K562 (cell line): ENCODE results near the gene CD79A. TPM values are rescaled to one million over a fixed set of nuclear protein-coding genes. Genes with fewer than 3 reads are reported as not detected.
A peak's percentile ranks its signal among the peaks of the same experiment; 100 is the strongest.

Experiments
- BRF2 ChIP-seq: IDR thresholded peaks from 3 replicates; pipeline ENCODE4 v1.6.1; 2011; ENCODE audit warnings: borderline replicate concordance, mild to moderate bottlenecking; ENCODE audit not compliant: insufficient read length, insufficient read depth
- DDX20 ChIP-seq: fragments of 450-650 bp; IDR thresholded peaks from 2 replicates; pipeline ENCODE4 v1.6.1; 2016; ENCODE audit warnings: missing genetic modification characterization, low read depth, mild to moderate bottlenecking, missing compliant biosample characterization, moderate library complexity
- DNMT1 ChIP-seq: fragments of 450-650 bp; IDR thresholded peaks from 2 replicates; pipeline ENCODE4 v1.6.1; 2016; ENCODE audit warnings: antibody characterized with exemption, mild to moderate bottlenecking
- HDAC1 ChIP-seq, 2 experiments: fragments of 450-650 bp; IDR thresholded peaks; 2 replicates each; pipeline ENCODE4 v1.6.1; 2016 to 2017; ENCODE audit warnings: inconsistent platforms in 1 of 2, mild to moderate bottlenecking in 1 of 2, moderate library complexity in 1 of 2
- MXI1 ChIP-seq: IDR thresholded peaks from 2 replicates; pipeline ENCODE4 v1.6.1; 2011; ENCODE audit warnings: low read depth, mild to moderate bottlenecking, improper control_type of control experiment, low read length
- NFRKB ChIP-seq: fragments of 450-650 bp; IDR thresholded peaks from 2 replicates; pipeline ENCODE4 v1.6.1; 2016; ENCODE audit warnings: low read depth
- NFYB ChIP-seq: IDR thresholded peaks from 2 replicates; pipeline ENCODE4 v1.6.1; 2011; ENCODE audit warnings: mild to moderate bottlenecking, moderate library complexity; ENCODE audit not compliant: insufficient read length; ENCODE audit errors: extremely low read depth
- POLR2H ChIP-seq: IDR thresholded peaks from 2 replicates; pipeline ENCODE4 v1.6.1; 2016; ENCODE audit warnings: missing genetic modification characterization, low read depth, mild to moderate bottlenecking, control low read depth, missing compliant biosample characterization, moderate library complexity
- PYGO2 ChIP-seq: fragments of 450-650 bp; IDR thresholded peaks from 2 replicates; pipeline ENCODE4 v1.6.1; 2016; ENCODE audit warnings: mild to moderate bottlenecking, missing genetic modification characterization, moderate library complexity, missing compliant biosample characterization
- RAD51 ChIP-seq: fragments of 450-650 bp; IDR thresholded peaks from 2 replicates; pipeline ENCODE4 v1.7.1; 2016; ENCODE audit warnings: low read depth, mild to moderate bottlenecking, borderline replicate concordance
- RB1 ChIP-seq: fragments of 450-650 bp; IDR thresholded peaks from 2 replicates; pipeline ENCODE4 v1.6.1; 2017; ENCODE audit warnings: low read depth, mild to moderate bottlenecking
- RBM22 ChIP-seq: fragments of 200-400 bp; formaldehyde crosslinking; IDR thresholded peaks from 2 replicates; pipeline ENCODE4 v1.6.1; 2018; ENCODE audit warnings: low read length, low read depth; ENCODE audit not compliant: poor library complexity, severe bottlenecking
- SREBF1 ChIP-seq: fragments of 150-350 bp; IDR thresholded peaks from 2 replicates; pipeline ENCODE4 v1.6.1; 2014; ENCODE audit warnings: antibody characterized with exemption, low read depth, low read length, borderline replicate concordance
- TAF1 ChIP-seq: IDR thresholded peaks from 2 replicates; pipeline ENCODE4 v1.6.1; 2011; ENCODE audit warnings: mild to moderate bottlenecking, low read length, moderate library complexity; ENCODE audit not compliant: insufficient read depth, control insufficient read depth, severe bottlenecking; ENCODE audit errors: extremely low read depth
- ZFP30 ChIP-seq: fragments of 250-450 bp; sonication (Bioruptor Pico); IDR thresholded peaks from 2 replicates; pipeline ENCODE4 v1.8.0; 2022; ENCODE audit warnings: moderate library complexity, mild to moderate bottlenecking, inconsistent platforms, borderline replicate concordance
- ZNF134 ChIP-seq: fragments of 250-450 bp; sonication (Bioruptor Pico); conservative IDR thresholded peaks from 2 replicates; pipeline ENCODE4 v1.4.0; 2020
- ZNF165 ChIP-seq: fragments of 250-450 bp; sonication (Bioruptor Pico); IDR thresholded peaks from 2 replicates; pipeline ENCODE4 v1.4.0; 2020; ENCODE audit warnings: borderline replicate concordance
- ZNF384 ChIP-seq: IDR thresholded peaks from 2 replicates; pipeline ENCODE4 v1.6.1; 2012; ENCODE audit warnings: low read depth, low read length, improper control_type of control experiment
- ZNF639 ChIP-seq, 2 experiments: fragments of 200-800 bp in 1 of 2; sonication (Bioruptor generic) in 1 of 2; sonication (generic) in 1 of 2; formaldehyde crosslinking in 1 of 2; IDR thresholded peaks in 1 of 2; conservative IDR thresholded peaks in 1 of 2; 2 replicates each; pipeline versions ENCODE4 v1.5.0 to v1.6.1; 2016 to 2020; ENCODE audit warnings: missing compliant biosample characterization in 1 of 2, missing genetic modification characterization in 1 of 2, missing genetic modification reagents in 1 of 2
- ZNF79 ChIP-seq: fragments of 250-450 bp; sonication (Bioruptor Pico); IDR thresholded peaks from 2 replicates; pipeline ENCODE4 v1.4.0; 2020; ENCODE audit warnings: low read depth, mild to moderate bottlenecking, moderate library complexity
- polyA plus RNA-seq, 8 experiments: library from polyadenylated mRNA; depleted of rRNA in 4 of 8; stranded (reverse) in 5 of 8; unstranded in 3 of 8; fragments of >200 nt; fragmentation: Nextera tagmentation in 2 of 8; fragmentation: Illumina TruSeq in 1 of 8; extraction: Ambion mirVana in 2 of 8; extraction: Trizol in 1 of 8; gene quantifications; 2 replicates each; pipeline versions ENCODE4 v1.2.1 to v1.2.3, GENCODE V29; 2011 to 2014; ENCODE audit warnings: inconsistent platforms in 1 of 8, missing spikeins in 1 of 8
- total RNA-seq, 7 experiments: library from RNA; depleted of rRNA in 6 of 7; stranded (reverse); fragments of >200 nt in 6 of 7; fragmentation: Illumina TruSeq in 2 of 7; extraction: Trizol in 2 of 7; gene quantifications; 2 replicates each; pipeline versions ENCODE4 v1.2.1 to v1.2.3, GENCODE V29; 2011 to 2021; ENCODE audit warnings: low replicate concordance in 1 of 7
- TF ChIP-seq, protein P1 (sequence below): fragments of 450-650 bp; IDR thresholded peaks from 2 replicates; pipeline ENCODE4 v1.6.1; 2017; ENCODE audit warnings: mild to moderate bottlenecking, moderate library complexity
- TF ChIP-seq, protein P2 (sequence below), 3 experiments: fragments of 200-800 bp in 1 of 3; sonication (Bioruptor generic) in 1 of 3; sonication (generic) in 1 of 3; formaldehyde crosslinking in 1 of 3; IDR thresholded peaks; 2 replicates each; pipeline versions ENCODE4 v1.6.1 to v1.8.0; 2016 to 2022; ENCODE audit warnings: mild to moderate bottlenecking in 2 of 3, missing compliant biosample characterization in 2 of 3, missing genetic modification characterization in 2 of 3, missing genetic modification reagents in 1 of 3

Gene CD79A
- total and polyA plus RNA-seq, 9 of the 15 experiments (the other 6 are each of a cell fraction or from before 2014, with no cell fraction given), result 0.04 to 0.72 (median 0.17) TPM; not detected in 3

DNA sequence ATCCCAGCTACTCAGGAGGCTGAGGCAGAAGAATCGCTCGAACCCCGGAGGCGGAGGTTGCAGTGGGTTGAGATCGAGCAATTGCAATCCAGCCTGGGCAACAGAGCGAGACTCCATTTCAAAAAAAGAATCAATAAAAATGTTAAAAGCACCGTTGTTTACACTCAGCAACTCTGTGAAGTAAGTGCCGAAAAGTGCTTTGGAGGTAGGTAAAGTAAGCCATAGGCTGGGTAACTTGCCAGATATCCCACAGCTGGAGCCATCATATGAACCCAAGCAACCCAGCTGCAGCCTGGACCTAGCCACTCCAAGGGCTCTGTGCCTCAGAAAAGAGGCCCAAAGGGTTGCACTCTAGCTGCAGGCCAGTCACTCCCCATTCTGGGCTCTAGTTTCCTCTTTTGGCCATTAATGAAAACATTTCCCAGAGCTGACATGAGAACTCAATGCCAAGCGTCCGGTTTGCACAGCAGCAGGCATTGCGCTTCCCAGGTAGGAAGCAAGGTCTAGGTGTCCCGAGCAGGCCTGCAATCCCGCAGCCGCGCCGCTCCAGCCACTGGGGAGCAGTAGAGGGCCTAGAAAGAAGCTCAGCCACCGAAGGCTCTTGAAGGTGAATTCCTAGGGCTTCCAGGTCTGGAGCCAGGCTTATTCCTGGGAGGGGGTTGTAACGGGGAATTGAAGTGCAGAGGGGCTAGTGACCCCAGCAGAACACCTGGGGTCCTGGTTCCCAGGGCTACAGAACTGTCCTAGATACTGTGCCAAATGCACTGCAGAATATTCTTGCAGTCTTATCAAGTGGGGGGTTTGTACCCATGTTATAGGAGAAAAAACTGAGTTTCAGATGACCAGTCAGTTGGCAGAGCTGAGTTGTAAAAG, 4.1 kb upstream of the CD79A start (continued):
- TF ChIP-seq BRF2 (no peak), ZNF79 (CRISPR knock-in tag) (no peak), RAD51 (no peak), POLR2H (tag) (no peak), RBM22 (no peak), MXI1 (no peak), DNMT1 (no peak), ZFP30 (CRISPR knock-in tag) (no peak), ZNF134 (CRISPR knock-in tag) (no peak), PYGO2 (tag) (no peak), ZNF384 (0 out of 2 replicates have a peak, but pooled peaks have one; percentile 8), ZNF639 (CRISPR knock-in tag; conservative IDR thresholded peaks at IDR 0.05 in 1 of 2, IDR thresholded peaks at IDR 0.05 in 1 of 2) (no peak), NFYB (no peak), RB1 (peak; percentile 27; the same call in 1 of the 2 replicates), TAF1 (no peak), HDAC1 (IDR thresholded peaks at IDR 0.05) (no peak), NFRKB (no peak), DDX20 (tag) (no peak), ZNF165 (no peak), SREBF1 (no peak)
- TF ChIP-seq, protein P1, sequence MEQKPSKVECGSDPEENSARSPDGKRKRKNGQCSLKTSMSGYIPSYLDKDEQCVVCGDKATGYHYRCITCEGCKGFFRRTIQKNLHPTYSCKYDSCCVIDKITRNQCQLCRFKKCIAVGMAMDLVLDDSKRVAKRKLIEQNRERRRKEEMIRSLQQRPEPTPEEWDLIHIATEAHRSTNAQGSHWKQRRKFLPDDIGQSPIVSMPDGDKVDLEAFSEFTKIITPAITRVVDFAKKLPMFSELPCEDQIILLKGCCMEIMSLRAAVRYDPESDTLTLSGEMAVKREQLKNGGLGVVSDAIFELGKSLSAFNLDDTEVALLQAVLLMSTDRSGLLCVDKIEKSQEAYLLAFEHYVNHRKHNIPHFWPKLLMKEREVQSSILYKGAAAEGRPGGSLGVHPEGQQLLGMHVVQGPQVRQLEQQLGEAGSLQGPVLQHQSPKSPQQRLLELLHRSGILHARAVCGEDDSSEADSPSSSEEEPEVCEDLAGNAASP, result no peak
- TF ChIP-seq, protein P2, sequence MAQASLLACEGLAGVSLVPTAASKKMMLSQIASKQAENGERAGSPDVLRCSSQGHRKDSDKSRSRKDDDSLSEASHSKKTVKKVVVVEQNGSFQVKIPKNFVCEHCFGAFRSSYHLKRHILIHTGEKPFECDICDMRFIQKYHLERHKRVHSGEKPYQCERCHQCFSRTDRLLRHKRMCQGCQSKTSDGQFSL (CRISPR knock-in tag; IDR thresholded peaks at IDR 0.05), result peak; percentile 63
- TF ChIP-seq, protein P2 (tag; IDR thresholded peaks at IDR 0.05), result no peak
